OCI-LY7 (cell line): Measurements from ENCODE around the gene DNAJA3. TPM values are rescaled to one million over a fixed set of nuclear protein-coding genes. Genes with fewer than 3 reads are reported as not detected.

ENCODE experiments used
- BruUV-seq: library from RNA; stranded (reverse); fragments of 400-500 nt; replicated peaks from 2 replicates; lab custom pipeline; 2021; lab: Mats Ljungman, UMichigan
- CTCF ChIA-PET: fragments of 300-600 bp; sonication (Branson Sonifier 250); formaldehyde crosslinking; loops from one replicate; lab custom pipeline; 2022; ENCODE audit warnings: antibody characterized with exemption; ENCODE audit not compliant: unreplicated experiment; lab: Charles Lee
- POLR2A ChIA-PET: fragments of 300-600 bp; sonication (Branson Sonifier 250); formaldehyde crosslinking; loops from one replicate; lab custom pipeline; 2022; ENCODE audit warnings: antibody characterized with exemption; lab: Charles Lee
- DNase-seq: peaks from one replicate; pipeline ENCODE4 v3.0.0-alpha.2; 2015; ENCODE audit warnings: low spot score
- H2AFZ ChIP-seq: fragments of 200-600 bp; sonication (generic), shearing (Covaris generic); 2 replicates; pipeline ENCODE4 v1.6.1; 2014; ENCODE audit warnings: mild to moderate bottlenecking, antibody characterized with exemption, low read length, moderate library complexity
- H3K27ac ChIP-seq: fragments of 200-600 bp; sonication (generic); 2 replicates; pipeline ENCODE4 v1.5.1; 2014; ENCODE audit warnings: mixed run types, low read depth, mild to moderate bottlenecking, moderate library complexity, low read length, inconsistent platforms; ENCODE audit not compliant: poor library complexity, severe bottlenecking
- H3K36me3 ChIP-seq: fragments of 200-600 bp; sonication (generic); 2 replicates; pipeline ENCODE4 v1.6.1; 2014; ENCODE audit warnings: mild to moderate bottlenecking, antibody characterized with exemption, low read length, moderate library complexity, mixed read lengths; ENCODE audit not compliant: insufficient read depth
- H3K4me1 ChIP-seq: fragments of 200-600 bp; sonication (generic); 2 replicates; pipeline ENCODE4 v1.5.1; 2014; ENCODE audit warnings: mild to moderate bottlenecking, low read length; ENCODE audit not compliant: insufficient read depth, poor library complexity, severe bottlenecking
- H3K4me2 ChIP-seq: fragments of 200-600 bp; sonication (generic); 2 replicates; pipeline ENCODE4 v1.6.1; 2014; ENCODE audit warnings: mild to moderate bottlenecking, low read length
- H3K4me3 ChIP-seq: fragments of 200-600 bp; sonication (generic); 2 replicates; pipeline ENCODE4 v1.5.1; 2014; ENCODE audit warnings: mild to moderate bottlenecking, low read depth, low read length; ENCODE audit not compliant: poor library complexity, severe bottlenecking
- H3K79me2 ChIP-seq: fragments of 200-600 bp; sonication (generic); 2 replicates; pipeline ENCODE4 v1.6.1; 2016; ENCODE audit warnings: low read depth, mild to moderate bottlenecking, low read length, moderate library complexity, mixed read lengths; ENCODE audit not compliant: insufficient read depth
- H3K9me2 ChIP-seq: fragments of 200-600 bp; sonication (generic); 2 replicates; pipeline ENCODE4 v1.6.1; 2016; ENCODE audit warnings: mild to moderate bottlenecking, low read length, mixed read lengths; ENCODE audit not compliant: insufficient read depth
- H3K9me3 ChIP-seq: fragments of 200-600 bp; sonication (generic); 2 replicates; pipeline ENCODE4 v1.6.1; 2014; ENCODE audit warnings: mild to moderate bottlenecking, mixed run types, low read length, mixed read lengths
- H4K20me1 ChIP-seq: fragments of 200-600 bp; sonication (generic); 2 replicates; pipeline ENCODE4 v1.6.1; 2014; ENCODE audit warnings: mild to moderate bottlenecking, antibody characterized with exemption, low read length, moderate library complexity, mixed read lengths; ENCODE audit not compliant: insufficient read depth
- CTCF ChIP-seq: fragments of 200-600 bp; sonication (generic); conservative IDR thresholded peaks from 2 replicates; pipeline ENCODE4 v1.5.1; 2014; ENCODE audit warnings: mild to moderate bottlenecking, antibody characterized with exemption, low read length, moderate library complexity, mixed read lengths
- EZH2phosphoT487 ChIP-seq: fragments of 200-600 bp; sonication (generic); IDR thresholded peaks from 2 replicates; pipeline ENCODE4 v1.6.1; 2018; ENCODE audit warnings: low read depth, borderline replicate concordance, mild to moderate bottlenecking, mixed run types, antibody characterized with exemption, low read length, moderate library complexity, mixed read lengths
- intact Hi-C: fragments of 100-400 bp; cut with micrococcal nuclease; formaldehyde crosslinking; loops from one replicate; pipeline ENCODE4 v1.10.0; 2022; ENCODE audit not compliant: unreplicated experiment
- total RNA-seq, 2 experiments: library from RNA; depleted of rRNA in 1 of 2; stranded (reverse); fragments of >200 nt in 1 of 2; shearing (Covaris generic) in 1 of 2; gene quantifications; 2 replicates each; pipeline ENCODE4 v1.2.3, GENCODE V29; 2014 to 2022

DNAJA3 gene
- total RNA-seq, 2 experiments from 2014 or later: 89.8 to 94.3 TPM

- no TSS peak for BruUV-seq
- H3K79me2 ChIP-seq: peaks cover 24% of the 10 kb centered on the region
These were observed 9.3 kb upstream of the DNAJA3 start, which contains the start of gene CORO7 for GRCh38 chr16:4416200-4417032. TSS of gene CORO7 (minus strand) at chr16:4416596. CDS start at chr16:4416518, 78 bp downstream.

GRCh38 chr16:4419402-4419959 is 6.2 kb upstream of the DNAJA3 start:
- H4K20me1 ChIP-seq: peaks cover 8% of the 10 kb centered on the region
- H3K27ac ChIP-seq: no peak overlapping the region
- H3K4me1 ChIP-seq: peaks cover 22% of the 10 kb centered on the region
- H3K36me3 ChIP-seq: no peaks in the 10 kb centered on the region
- TF ChIP-seq CTCF: no peak
- TF ChIP-seq EZH2phosphoT487: no peak
- intact Hi-C loops: loop anchor here (5.0 to 10.0 kb wide), 2 partner anchors 112 to 195 kb away; partner anchors contain the start of gene UBALD1
- no peak overlapping the region for H3K4me2 ChIP-seq
- no peaks in the 10 kb centered on the region for H3K9me3 ChIP-seq
- DNase-seq: no peak
- ChIA-PET POLR2A (interaction anchor here (0.8 kb wide), 1 partner anchor 58 kb away, joined by 5 read pairs; no protein-coding TSS in a partner anchor), CTCF (interaction anchor here (0.6 kb wide), 2 partner anchors 147 to 538 kb away, joined by 4 read pairs; partner anchors contain the start of gene TFAP4)
- no TSS peak for BruUV-seq
- no peak overlapping the region for H2AFZ ChIP-seq
- no peak overlapping the region for H3K4me3 ChIP-seq
- H3K9me2 ChIP-seq: no peaks in the 10 kb centered on the region
- H3K79me2 ChIP-seq: peaks cover 17% of the 10 kb centered on the region

More at GRCh38 chr16:4416200-4417032, 9.3 kb upstream of the DNAJA3 start, which contains the start of gene CORO7:
- Histone ChIP-seq H3K9me2 (no peaks in the 10 kb centered on the region), H2AFZ (peak within 1 kb of the TSS; percentile 76), H4K20me1 (peaks cover 8% of the 10 kb centered on the region), H3K36me3 (peaks cover 14% of the 10 kb centered on the region; the same call in 1 of the 2 replicates), H3K9me3 (no peaks in the 10 kb centered on the region), H3K4me2 (peak within 1 kb of the TSS; percentile 99), H3K4me1 (peaks cover 30% of the 10 kb centered on the region), H3K27ac (peak within 1 kb of the TSS; percentile 75), H3K4me3 (peak within 1 kb of the TSS; percentile 98)
- ChIA-PET CTCF (interaction anchor here (1.0 kb wide), 1 partner anchor 16 kb away, joined by 3 read pairs; no protein-coding TSS in a partner anchor), POLR2A (interaction anchor here (0.9 to 1.3 kb wide), 2 partner anchors 10 to 115 kb away, joined by 3 to 4 read pairs; no protein-coding TSS in a partner anchor)
- intact Hi-C loops: loop anchor here (2.0 to 10.0 kb wide), 3 partner anchors 58 to 198 kb away; partner anchors contain the start of genes NMRAL1 and UBALD1
- no peak for TF ChIP-seq CTCF
- TF ChIP-seq EZH2phosphoT487: no peak
- peak; percentile 96 for DNase-seq
